Measurements from ENCODE around the gene TMEM214.
"Not testable (repeated sequence)": the region's sequence is repeated elsewhere in the genome, so short reads cannot be mapped to it uniquely, and the experiment has no call there.

Gene TMEM214

DNA sequence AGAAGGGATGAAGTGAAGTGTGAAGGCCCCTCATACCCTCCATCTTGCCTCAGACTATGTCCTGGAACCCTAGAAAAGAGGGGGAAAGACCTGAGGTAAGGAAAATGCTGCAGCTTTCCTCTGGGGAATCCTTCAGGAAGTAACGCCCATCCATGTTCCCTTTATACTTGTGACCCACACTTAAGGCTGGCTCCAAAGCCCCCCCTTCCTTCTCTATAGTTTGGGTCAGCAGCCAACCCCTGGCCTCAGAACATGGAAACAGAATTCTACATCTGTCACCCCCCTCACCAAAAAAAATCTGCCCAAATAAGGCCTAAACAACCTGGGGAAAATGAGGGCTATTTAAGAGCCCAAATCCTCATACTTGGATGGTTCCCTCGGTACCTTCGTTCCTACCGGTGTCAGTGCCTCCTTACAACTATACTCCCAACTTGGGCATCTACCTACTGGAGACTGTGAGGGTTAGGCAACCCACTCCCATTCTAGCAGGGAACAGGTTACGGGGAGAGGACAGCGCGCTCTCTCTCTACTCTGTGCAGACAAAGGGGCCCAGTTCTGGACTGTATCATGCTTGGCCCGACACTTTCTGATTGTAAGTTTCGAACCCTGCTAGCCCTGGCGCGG, 38.0 kb downstream of the TMEM214 start:
- no peak for DNase-seq (ENCODE audit: low read depth in 2 of 2)

DNA sequence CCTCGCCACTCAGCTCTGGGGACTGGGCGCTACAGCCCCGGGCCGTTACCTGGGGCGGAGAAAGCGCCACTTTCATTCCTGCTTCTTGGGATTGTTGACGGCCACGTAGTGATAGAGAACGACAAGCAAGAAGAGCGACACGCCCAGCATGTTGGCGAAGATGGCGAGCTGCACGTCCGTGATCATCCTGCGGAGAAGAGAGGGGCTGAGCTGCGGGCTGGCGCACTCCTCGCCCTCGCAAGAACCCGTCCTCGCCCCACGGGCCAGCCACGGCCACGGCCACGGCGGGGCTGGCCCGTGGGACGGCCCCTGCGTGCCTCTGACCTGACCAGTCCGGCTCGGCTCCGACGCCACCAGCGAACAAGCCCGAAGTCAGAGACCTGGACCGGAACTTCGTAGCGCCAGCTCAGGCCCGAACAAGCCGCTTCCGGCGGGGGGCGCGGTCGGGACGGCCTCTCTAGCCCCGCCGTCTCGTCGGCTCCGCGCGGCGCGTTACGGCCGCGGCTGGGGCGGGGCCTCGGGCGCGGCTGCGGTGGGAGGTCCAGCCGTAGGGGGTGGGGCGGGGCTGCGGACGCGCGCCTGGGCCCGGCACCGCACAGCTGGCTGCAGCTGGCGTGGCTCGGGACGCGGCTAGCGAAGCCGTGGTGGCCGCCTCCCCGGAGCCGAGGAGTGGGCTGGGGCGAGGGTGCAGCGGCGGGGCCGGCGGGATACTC, 38.7 kb downstream of the TMEM214 start, which contains the start of gene OST4:
TSS of gene OST4 (minus strand) at position 378 of the 713 bp plus-strand sequence.
- peak; percentile 90 to 91 for DNase-seq (ENCODE audit: low read depth in 2 of 2)

DNA sequence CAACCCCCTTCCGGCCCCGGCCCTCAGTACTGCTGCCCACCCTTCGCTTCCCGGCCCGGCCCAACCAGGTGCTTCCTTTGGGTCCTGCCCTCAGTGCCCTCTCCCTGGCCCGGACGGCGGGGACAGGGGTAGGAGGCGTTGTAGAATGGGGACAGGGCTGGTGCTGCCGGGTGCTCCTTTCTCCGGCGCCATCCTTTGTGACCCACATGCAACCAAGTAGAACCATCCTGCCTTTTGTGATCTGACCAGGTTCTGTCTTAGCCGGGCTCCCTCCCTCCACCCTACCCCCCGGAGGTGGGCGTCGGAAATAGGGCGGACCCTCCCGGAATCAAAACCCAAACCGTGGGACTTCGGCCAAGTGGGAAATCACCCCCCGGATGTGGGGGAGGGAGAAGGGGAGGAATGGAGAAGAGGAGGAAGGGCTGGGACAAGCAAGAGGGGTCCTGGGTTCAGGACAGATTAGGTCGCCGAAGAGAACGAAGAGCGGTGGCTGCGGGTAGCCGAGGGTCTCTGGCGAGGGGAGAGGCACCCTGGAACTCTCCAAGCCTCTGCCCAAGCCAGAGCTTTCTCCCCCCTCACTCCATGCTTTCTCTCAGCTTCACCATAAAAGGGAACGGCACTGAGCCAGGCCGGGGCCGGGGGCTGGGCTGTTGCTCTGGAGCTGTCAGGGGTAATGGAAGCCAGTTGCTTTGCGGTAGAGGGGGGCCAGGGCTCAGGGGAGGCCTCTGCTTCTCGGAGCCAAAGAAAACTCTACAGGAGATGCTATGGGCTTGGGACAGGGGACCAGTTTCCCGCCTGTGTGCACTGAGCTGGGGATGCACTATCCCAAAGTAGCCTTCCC, 39.4 kb downstream of the TMEM214 start:
- DNase-seq (ENCODE audit: low read depth in 2 of 2): no peak

DNA sequence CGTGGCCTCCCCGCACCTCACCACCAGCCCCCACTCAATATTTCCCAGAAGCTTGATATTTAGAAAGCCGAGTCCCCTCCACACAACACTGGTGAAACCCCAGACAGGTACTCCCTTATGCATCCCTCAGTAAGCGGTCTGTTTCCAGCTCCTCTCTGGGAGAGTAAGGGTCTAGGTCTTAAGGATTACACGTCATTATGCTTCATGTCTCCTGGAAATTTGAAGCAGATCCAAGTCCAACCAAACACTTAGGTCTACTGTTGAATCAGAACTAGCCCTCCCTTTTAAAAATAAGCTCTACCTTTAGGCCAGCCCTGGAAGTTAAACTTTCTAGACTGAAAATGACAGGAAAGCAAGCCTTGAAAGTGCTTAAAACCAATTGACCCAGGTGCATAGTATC, 40.2 kb downstream of the TMEM214 start:
- no peak for DNase-seq (ENCODE audit: low read depth in 2 of 2)

DNA sequence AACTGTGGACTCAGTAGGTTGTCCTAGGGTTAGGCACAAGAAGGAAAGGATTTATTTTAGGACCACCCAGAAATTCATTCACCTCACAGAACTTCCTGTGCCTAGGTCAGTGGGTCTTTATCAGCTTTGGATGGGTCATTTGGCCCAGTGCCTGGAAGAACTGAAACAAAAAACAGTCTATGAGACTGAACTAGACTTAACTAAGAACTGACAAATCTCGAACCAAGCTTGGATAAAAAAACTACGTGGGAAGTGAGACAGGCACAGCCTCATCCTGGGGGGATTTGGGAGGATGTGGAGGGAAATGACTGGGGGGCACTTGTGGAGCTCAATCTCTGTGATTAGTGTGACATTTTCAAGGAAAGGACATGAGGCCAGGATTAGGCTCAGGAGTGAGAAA, 41.0 kb downstream of the TMEM214 start:
- DNase-seq (ENCODE audit: low read depth in 2 of 2): no peak

DNA sequence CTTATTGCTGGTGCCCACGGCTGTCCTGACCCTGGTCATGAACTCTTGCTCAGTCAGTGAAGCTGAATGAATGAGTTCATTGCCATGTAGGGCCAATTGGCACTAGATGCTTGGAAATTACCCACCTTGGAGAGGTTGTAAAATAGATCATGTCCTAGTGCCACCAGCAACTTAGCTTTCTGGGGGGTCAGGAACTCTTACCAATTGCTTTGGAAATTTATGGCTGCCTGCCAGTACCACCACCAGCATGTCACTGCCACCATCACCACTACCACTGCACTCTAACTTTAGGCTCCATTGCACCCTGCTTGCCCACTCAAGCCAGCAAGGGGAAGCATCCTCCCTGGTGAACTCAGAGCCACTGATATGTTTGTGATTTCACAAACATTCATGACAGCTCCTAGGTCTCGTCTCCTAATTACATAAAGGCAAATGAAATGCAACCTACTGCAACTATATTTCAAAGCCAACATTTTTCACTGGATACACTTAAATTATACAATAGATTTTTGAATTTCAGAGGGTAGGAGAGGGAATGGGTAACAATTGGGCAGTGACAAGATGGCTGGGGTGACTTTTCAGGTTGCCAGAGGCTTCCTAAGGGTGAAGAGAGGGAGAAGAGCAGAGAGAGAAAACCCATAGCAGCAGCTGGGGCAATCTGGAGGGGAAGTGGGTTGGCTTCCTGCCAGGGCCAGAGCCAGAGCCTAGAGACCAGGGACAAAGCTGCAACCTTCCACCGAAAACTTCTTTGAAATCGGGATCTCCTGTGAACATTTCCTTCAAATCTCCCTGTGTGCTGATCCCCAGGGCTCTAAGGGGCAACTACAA, 42.2 kb downstream of the TMEM214 start:
- no peak for DNase-seq (ENCODE audit: low read depth in 2 of 2)

DNA sequence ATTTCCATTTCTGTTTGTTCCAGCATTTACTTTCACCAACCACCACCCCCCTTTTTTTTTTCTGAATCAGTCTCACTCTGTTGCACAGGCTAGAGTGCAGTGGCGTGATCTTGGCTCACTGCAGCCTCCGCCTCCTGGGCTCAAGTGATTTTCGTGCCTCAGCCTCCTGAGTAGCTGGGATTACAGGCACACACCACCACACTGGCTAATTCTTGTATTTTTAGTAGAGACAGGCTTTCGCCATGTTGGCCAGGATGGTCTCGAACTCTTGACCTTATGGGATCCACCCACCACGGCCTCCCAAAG, 42.8 kb downstream of the TMEM214 start:
- DNase-seq (ENCODE audit: low read depth in 2 of 2): not testable (repeated sequence)

DNA sequence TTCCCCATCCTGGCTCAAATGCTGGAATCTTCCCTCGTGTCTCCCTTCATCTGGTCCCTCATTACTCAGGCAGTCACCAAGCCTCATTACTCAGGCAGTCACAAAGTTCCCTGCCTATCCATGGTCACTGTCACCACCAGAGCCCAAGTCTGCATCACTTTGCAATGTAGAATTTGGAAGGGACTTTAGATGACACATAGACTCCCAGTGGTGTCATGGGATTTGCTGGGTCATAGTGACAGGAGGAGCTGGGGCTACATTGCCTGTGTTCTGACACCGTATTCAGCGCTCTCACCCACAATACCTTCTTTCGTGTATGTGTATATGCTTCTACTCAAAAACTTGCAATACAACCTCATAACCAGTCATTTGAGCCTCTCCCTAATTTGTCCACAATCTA, 43.6 kb downstream of the TMEM214 start:
- no peak for DNase-seq (ENCODE audit: low read depth in 2 of 2)

DNA sequence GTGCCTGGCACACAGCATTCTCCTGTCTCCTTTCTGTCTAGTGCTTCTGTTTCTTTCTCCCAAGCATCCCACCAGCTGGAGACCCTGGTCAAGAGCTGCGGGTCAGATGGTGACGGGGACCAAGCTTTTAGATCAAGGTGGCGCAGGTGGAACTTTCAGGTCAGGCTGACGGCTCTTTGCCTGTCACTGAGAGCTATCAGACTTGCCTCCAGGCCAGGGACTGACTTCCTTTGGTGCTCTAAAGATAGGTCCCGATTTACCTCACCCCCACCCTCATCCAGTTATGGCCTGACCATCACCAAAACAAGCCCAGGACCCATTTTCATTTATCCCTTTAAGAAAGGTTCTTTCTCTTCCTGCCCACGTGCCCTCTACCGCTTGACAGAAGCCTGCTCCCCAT, 44.5 kb downstream of the TMEM214 start:
- no peak for DNase-seq (ENCODE audit: low read depth in 2 of 2)

DNA sequence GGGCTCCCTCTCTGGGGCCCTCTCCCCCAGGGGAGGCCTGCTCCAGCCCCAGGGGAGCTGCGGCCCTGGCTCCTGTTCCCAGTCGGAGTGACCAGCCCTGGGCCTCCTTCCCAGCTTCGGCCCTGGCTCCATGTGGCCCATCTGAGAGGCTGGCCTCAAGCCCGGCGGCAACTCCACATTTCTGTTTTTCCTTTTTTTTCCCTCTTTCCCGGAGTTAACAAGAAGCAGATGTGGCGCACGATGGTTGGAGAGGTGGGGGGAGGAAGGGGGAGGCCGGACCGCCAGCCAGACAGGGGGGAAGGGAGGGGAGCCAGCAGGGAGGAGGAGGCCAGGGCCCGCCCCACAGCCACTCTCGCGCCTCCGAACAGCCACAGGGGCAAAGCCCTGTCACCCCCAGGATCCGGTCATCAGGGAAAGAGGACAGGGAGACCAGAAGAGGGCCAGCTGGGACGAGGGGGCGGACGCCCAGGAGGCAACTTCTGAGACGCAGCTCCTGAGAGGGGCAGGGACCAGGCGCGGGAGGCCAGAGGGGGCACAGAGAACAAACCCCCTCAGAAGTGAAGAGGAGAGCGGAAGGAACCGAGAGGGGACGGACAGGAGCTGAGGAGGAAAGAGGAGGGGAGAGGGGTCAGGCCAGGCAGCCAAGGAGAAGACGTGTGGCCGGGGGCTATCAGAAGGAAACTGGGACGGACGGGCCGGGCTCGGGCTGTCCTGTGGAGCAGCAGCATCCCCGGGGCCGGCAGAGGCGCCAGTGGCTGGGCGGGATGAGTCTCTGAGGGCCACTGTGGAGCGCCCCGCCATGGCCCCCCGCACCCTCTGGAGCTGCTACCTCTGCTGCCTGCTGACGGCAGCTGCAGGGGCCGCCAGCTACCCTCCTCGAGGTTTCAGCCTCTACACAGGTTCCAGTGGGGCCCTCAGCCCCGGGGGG, 45.8 kb downstream of the TMEM214 start, which contains the start of gene EMILIN1:
TSS of gene EMILIN1 (plus strand) at position 349 of the 928 bp plus-strand sequence. CDS start at position 800, 451 bp downstream.
- DNase-seq (ENCODE audit: low read depth in 2 of 2): no peak

DNA sequence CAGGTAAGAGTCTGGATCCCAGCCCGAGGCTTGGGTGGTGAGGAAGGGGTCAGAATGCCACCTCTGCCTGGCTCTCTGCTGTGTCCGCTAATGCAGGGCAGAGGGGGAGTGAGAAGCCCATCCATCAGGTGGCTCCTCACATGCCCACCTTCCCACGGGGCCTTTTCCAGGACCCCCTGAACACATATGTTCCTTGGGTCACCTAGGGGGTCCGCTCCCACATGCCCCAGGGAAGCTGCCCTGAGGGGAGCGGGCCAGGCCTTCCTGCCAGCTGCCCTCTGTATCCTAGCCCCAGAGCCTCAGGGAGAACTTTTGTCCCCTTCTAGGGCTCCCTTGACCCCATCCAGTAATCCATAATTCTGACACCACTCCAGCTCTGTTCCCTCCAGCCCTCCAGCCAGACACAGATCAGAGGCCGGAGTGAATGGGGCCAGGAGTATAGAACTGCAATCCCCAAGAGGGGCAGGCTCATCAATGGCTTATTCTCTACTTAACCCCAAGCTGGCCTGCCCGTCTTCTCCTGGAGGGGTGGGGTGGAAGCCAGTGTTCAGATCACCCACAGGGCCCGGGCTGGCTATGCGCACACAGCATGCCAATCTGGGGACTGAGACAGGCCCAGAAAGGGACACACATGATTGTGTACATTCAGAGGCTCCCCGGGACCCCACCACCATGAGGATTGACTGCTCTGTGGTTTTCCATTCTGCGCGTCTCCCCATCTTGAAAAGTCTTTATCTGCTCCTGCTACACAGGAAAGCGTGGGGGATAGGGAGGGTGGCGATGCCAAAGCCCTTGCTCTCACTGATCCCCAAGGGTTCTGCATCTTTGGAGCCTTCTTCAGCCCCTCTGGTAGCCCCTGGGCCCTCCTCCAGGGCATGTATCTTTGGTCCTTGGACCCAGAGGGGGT, 46.7 kb downstream of the TMEM214 start:
- no peak for DNase-seq (ENCODE audit: low read depth in 2 of 2)

DNA sequence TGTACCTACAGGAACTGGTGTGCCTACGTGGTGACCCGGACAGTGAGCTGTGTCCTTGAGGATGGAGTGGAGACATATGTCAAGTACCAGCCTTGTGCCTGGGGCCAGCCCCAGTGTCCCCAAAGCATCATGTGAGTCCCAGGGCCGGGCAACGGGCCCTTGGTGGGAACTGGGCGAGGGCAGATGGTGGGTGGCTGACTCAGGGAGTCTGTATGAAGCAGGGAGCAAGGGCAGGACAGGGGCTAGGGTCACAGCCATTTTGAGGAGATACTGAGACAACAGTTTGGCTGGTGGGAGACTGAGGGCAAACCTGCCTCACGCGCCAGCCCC, 47.3 kb downstream of the TMEM214 start:
- no peak for DNase-seq (ENCODE audit: low read depth in 2 of 2)

DNA sequence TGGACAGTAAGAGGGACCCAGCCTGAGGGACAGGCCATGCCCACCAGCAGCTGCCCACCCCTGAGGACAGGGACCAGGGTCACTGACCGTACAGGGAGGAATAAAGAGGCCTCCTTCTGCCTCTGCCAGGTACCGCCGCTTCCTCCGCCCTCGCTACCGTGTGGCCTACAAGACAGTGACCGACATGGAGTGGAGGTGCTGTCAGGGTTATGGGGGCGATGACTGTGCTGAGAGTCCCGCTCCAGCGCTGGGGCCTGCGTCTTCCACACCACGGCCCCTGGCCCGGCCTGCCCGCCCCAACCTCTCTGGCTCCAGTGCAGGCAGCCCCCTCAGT, 47.8 kb downstream of the TMEM214 start:
- DNase-seq (ENCODE audit: low read depth in 2 of 2): no peak

DNA sequence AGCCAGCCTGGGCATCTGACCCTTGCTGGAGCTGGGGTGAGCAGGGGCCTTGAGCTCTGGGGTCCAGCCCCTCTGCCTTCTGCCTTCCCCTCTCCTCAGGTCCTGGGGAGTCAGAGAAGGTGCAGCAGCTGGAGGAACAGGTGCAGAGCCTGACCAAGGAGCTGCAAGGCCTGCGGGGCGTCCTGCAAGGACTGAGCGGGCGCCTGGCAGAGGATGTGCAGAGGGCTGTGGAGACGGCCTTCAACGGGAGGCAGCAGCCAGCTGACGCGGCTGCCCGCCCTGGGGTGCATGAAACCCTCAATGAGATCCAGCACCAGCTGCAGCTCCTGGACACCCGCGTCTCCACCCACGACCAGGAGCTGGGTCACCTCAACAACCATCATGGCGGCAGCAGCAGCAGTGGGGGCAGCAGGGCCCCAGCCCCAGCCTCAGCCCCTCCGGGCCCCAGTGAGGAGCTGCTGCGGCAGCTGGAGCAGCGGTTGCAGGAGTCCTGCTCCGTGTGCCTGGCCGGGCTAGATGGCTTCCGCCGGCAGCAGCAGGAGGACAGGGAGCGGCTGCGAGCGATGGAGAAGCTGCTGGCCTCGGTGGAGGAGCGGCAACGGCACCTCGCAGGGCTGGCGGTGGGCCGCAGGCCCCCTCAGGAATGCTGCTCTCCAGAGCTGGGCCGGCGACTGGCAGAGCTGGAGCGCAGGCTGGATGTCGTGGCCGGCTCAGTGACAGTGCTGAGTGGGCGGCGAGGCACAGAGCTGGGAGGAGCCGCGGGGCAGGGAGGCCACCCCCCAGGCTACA, 49.4 kb downstream of the TMEM214 start:
- DNase-seq (ENCODE audit: low read depth in 2 of 2): no peak

DNA sequence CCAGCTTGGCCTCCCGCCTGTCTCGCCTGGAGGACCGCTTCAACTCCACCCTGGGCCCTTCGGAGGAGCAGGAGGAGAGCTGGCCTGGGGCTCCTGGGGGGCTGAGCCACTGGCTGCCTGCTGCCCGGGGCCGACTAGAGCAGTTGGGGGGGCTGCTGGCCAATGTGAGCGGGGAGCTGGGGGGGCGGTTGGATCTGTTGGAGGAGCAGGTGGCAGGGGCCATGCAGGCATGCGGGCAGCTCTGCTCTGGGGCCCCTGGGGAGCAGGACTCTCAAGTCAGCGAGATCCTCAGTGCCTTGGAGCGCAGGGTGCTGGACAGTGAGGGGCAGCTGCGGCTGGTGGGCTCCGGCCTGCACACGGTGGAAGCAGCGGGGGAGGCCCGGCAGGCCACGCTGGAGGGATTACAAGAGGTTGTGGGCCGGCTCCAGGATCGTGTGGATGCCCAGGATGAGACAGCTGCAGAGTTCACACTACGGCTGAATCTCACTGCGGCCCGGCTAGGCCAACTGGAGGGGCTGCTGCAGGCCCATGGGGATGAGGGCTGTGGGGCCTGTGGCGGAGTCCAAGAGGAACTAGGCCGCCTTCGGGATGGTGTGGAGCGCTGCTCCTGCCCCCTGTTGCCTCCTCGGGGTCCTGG, 50.1 kb downstream of the TMEM214 start:
- DNase-seq (ENCODE audit: low read depth in 2 of 2): no peak

DNA sequence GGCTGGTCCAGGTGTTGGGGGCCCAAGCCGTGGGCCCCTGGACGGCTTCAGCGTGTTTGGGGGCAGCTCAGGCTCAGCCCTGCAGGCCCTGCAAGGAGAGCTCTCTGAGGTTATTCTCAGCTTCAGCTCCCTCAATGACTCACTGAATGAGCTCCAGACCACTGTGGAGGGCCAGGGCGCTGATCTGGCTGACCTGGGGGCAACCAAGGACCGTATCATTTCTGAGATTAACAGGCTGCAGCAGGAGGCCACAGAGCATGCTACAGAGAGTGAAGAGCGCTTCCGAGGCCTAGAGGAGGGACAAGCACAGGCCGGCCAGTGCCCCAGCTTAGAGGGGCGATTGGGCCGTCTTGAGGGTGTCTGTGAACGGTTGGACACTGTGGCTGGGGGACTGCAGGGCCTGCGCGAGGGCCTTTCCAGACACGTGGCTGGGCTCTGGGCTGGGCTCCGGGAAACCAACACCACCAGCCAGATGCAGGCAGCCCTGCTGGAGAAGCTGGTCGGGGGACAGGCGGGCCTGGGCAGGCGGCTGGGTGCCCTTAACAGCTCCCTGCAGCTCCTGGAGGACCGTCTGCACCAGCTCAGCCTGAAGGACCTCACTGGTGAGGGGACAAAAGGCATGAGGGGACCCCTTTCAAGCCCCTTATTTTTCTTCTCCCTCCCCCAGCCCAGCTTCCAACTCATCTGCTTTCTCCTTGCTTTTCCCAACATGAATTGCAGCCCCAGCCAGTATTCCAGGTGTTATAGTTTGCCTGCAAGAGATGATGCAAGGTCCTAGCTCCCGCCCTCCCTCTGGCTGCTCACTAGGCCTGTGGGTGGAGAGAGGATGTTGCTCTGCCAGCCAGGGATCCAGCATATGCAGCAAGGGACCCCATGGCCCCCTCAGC, 50.9 kb downstream of the TMEM214 start:
- no peak for DNase-seq (ENCODE audit: low read depth in 2 of 2)

DNA sequence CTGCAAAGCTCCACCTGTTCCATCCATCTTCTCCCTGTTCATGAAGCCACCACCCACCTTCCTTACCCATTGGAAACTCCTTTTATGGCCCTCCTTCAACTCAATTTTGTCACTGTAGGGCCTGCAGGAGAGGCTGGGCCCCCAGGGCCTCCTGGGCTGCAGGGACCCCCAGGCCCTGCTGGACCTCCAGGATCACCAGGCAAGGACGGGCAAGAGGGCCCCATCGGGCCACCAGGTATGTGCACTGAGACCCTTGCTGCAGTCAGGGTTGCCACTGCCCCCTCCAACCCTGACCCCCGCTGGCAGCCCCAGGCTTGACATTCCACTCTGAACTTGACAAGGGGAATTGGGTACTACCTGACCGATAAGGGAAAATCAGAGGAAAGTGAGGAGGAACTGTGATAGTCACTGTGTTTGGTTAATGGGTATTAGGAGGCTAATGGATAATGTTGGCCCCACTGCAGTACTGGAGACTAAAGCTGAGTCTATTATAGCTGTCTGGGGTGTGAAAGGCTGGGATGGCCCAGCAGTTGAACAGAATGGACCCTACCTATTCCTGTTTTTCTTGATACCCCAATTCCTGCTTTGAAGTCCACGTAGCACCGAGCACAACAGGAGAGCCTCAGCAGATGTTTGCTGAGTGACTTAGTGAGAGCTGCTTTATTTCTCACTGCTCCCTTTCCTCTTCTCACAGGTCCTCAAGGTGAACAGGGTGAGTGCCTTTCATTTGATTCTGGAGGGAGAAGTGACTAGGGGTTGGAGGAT, 51.7 kb downstream of the TMEM214 start:
- DNase-seq (ENCODE audit: low read depth in 2 of 2): no peak
